Stimulated activated CD8-positive, alpha-beta memory T cell treated with anti-CD3 and anti-CD28 coated beads, Interleukin-12 subunit alpha, Interleukin-12 subunit beta, amount 100 ng/mL, for 1 hour (primary cell): ENCODE measurements around the gene MARCHF9.

ENCODE experiments used
- DNase-seq: peaks from one replicate; pipeline ENCODE4 v3.0.0-alpha.2; 2020; ENCODE audit warnings: low read depth

Gene MARCHF9

DNA sequence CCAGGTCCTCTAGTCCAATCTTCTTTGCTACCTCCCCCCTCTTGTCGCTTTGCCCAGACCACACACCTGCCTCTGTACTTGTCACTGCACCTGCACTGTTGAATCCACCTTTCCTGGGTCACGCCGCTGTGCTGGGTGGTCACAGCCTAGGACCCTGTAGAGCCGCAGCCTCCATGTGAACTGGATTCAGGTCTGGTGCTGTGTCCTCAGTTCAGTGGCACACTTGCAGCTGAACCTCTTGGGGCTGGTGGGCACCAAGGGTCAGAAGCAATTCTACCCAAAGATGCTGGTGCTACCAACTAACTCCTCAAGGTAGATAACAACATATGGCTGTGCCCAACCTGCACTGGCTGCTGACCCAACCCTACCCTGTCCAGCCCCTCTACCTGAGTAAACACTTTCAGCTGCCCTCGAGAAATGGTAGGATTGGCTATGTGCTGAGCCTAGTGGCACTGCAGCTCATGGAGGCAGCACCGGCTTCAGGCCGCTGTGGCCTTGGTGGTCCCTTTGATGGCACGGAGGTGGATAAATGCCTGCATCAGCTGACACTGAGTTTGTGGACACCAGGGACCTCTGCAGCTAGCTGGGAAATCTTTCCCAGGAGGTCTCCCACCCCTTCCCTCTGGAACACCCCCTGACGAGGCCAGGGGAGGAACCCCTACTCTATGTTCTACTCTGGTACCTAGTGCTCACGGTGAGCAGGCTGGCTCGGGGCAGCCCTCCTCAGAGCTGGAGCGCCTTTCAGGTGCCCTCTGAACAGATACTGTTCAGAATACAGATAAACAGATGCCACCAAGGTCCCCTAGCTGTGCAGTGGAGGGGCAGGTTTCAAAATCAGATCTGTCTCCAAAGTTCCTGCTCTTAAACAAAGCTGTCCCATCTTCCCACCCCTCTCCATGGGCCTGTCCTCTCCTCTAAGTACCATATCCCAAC, 30.6 kb upstream of the MARCHF9 start:
- no peak for DNase-seq

DNA sequence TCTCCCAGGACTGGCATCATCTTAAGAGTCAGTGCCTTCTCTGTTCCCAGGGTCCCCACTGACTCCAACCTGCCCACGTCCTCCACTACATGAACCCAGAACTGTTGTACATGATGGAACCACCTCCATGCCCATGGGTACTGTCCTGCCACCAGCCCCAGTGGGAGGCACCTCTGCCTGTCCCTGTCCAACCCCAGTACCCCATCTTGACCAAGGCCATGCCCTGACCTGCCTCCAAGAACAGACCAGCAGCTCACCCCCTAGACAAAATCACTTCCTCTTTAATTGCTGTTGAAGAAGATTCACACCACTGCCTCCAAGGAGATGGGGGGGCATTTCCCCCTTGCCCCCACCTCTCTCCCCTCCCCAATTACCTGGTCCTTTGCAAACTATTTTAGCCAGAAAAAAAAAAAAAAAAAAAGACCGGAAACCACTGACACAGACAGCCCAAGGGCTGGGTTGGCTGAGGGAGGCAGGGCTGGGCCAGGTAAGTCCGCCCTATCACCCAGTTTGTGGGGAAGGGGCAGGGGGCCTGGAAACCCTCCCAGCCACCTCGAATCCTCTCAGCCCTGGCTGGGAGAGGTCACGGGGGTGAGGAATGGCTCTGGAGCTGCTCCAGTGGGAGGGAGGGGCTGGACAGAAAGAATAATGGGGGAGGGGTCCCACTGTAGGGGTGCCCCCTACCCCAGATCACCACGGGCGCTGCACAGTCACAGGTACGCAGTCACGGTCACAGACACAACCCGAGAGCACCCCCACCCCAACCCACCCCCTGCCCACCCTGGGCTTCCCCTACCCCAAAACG, 29.8 kb upstream of the MARCHF9 start:
- DNase-seq = no peak

DNA sequence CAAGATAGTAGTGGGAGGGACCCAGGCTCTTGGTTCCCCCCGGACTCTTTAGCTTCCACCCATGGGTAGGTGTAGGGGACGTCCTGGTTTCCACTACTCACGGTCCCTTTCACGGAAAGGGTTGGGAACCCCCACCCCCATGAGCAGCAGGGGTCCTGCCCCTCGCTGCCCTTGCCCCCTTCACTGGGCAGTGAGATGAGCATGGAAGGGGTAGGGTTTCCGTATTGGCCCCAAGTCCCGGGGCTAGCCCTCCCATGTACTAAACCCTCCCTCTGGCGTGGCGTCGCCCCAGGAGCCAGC, 29.1 kb upstream of the MARCHF9 start:
- DNase-seq = no peak

DNA sequence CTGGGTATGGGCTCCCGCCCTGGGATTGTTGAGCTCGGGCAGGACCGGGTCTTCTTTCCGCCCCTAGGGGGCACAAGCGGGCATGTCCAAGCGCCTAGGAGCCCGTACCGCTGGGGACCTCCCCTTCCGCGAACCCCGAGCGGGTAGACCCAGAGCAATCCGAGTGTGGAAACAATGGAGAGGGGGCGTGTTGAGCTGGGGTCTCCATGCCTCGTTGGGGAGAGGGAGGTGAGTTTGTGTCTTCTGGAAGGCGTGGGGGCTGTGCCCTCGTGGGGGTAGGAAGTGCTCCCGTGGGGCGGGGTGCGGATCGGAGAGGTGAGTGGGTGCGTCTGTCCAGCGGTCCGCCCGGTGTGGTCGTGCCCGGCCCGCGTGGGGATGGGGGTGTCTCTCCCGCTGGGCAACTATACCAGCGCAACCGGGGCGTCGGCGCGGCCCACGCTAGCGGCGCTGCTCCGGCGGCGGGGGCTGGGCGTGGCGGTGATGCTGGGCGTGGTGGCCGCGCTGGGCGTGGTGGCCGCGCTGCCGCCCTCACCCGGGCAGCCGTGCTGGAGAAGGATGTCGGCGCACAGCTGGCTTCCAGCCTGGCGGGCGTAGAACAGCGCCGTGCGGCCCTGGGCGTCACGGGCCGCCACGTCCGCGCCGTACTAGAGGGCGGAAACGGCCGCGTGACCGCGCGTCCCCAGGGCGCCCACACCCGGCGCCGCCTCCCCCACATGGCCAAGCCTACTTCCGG, 28.6 kb upstream of the MARCHF9 start:
- no peak for DNase-seq

DNA sequence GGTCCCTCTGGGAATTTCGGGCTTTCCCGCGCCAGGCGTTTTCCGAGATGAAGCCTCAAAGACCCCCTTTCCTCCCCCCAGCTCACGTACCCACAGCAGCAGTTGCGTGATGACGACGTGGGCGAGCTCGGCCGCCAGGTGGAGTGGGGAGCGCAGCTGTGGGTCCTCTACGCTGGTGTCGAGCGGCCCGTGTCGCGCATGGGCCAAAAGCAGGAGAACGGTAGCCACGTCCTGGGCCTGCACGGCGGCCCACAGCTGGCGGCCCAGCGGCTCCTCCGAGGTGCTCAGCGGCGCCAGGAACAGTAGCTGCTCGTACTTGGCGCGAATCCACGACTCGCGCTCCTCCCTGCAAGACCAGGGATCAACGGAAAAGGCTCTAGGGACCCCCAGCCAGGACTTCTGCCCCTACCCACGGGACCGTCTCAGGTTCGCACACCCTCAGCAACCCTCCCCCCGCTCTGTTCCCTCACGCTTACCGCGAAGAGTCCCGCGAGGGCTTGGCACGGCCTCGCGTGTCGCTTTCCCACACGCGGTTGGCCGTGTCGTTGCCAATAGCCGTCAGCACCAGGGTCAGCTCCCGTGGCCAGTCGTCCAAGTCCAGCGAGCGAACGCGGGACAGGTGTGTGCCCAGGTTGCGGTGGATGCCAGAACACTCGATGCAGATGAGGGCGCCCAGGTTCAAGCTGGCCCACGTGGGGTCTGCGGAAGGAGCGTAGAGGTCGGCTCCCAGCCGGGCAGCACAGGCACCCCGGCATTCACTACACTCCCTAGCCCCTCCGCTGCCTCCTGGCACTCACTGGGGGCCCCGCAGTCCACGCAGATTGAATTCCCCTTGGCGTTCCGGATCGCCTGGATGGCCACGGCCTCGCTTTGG, 27.8 kb upstream of the MARCHF9 start:
- DNase-seq = no peak

DNA sequence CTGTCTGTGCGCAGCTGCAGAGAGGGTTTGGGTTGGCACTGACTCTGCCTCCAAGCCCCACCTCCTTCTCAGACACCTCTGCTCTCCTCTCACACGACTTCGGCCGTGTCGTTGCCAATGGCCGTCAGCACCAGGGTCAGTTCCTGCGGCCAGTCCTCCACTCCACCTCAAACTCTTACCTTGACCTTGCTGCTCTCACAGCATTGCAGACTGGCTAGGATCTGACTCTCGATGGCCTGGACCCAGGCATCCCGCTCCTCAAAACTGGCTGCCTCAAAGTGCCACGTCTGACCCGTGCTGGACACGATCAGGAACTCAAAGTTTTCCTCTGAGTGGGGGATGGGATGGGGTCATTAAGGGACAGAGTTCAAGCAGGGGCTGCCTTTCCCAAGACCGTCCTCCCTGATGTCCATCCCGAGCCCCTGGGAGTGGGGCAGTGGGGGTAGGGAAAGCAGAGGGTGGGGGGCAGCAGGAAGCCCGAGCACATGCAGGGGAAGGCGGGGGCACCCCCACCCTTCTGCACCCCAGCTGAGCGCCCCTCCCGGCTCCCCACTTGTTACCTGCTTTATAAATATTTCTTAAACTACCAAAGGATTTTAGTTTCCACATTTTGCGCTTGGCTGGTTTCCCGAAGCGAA, 27.0 kb upstream of the MARCHF9 start:
- no peak for DNase-seq

DNA sequence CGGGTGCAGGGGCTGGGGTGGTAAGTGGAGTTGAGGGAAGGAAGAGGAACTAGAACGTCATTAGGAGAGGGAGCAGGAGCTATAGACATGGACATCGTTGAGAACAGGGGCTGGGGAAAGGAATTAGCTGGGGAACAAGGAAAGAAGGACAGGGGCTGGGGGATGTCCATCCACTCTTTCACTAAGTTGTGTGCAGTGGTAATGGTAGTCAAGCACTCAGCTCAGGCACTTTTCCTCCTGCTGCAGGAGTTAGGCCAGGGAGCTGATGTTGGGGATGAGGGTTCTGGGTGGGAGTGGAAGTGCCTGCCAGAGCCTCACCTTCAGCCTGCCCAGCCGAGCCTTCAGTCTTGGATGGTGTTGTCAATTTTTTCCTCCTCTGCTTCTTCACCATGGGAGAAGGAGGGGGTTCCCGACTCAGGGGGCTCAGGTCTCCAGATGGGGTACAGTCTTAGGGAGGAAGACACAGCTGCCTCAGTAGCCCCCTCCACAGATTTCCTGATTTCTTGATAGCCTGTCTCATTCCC, 25.5 kb upstream of the MARCHF9 start:
- DNase-seq = no peak

DNA sequence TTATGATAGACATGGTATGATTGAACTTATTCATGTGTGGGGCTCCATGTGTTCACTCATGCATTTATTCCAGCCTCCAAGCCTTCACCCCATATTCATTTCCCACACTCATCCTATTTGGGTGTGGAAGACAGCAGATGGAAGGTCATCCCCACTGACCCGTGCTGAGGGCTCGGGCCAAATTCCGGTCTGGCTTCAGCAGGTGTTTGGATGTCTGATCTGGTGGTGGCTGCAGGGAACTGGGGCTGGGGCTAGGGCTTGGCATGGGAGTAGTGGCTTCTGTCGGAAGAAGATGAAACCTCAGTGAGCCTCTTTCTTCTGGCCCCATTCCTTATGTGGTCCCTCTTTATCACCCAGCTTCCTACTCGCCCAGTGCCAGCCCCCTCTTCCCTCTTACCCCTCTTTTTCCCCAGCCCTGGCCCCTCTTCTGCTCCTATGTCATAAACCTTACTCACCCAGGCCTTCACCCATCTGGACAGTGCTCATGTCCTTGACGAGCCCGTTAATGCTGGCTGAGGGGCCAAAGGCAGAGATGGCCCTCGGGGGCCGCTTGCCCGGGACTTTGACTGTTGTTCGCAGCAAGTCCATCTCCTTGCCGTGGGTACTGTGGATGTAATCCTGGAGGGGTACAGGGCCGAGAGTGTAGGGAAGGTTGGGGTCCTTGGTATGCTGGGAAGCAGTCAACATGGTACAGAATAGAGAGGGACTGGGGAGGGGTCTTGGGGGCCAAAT, 24.4 kb upstream of the MARCHF9 start:
- no peak for DNase-seq

DNA sequence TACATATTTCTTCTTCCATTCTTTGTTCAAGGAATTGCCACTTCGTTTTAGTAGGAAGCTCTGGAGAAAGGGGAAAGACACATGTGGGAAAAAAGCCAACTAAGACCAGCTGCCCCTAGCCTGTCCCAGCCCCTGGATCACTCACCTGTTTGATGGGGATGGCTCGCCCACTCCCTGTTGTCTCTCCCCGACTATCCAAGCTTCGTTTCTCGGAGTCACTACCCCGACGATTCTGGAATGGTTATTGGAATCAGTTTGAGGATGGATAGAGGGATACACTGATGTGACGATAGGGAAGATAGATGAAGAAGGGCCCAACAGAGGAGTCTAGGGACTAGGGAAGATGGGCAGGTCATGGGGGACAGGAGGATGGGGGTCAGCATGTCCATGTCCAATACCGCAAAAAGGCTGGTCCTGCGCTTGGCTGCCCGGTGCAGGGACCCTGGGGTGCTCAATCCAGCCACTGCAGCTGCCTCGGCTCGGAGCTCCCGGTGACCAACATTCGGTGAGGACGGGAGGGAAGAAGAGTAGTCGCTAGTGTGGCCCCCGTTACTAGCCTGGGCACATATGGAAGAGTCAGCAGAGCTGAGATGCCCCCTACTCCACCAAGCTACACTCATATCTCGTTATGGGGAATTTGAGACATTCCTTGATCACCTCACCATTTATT, 23.4 kb upstream of the MARCHF9 start:
- DNase-seq = no peak

DNA sequence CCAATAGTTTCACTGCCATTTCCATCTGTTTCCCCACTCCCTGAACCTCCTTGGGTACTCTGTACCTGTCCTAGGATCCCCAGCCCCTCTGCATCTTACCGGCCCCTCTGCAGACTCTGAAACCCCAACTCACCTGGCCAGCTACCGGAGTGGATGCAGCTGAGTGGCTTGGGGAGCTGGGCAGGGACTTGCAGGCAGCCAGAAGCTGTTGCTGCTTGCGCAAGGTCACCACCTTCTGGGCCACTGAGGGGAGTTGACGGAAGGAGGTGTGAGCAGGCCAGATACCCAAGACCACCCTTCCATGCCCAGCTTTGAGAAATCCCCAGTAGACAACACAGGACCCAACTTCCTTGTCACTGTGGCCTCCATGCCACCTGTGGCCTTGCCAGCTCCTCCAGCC, 22.6 kb upstream of the MARCHF9 start:
- no peak for DNase-seq

DNA sequence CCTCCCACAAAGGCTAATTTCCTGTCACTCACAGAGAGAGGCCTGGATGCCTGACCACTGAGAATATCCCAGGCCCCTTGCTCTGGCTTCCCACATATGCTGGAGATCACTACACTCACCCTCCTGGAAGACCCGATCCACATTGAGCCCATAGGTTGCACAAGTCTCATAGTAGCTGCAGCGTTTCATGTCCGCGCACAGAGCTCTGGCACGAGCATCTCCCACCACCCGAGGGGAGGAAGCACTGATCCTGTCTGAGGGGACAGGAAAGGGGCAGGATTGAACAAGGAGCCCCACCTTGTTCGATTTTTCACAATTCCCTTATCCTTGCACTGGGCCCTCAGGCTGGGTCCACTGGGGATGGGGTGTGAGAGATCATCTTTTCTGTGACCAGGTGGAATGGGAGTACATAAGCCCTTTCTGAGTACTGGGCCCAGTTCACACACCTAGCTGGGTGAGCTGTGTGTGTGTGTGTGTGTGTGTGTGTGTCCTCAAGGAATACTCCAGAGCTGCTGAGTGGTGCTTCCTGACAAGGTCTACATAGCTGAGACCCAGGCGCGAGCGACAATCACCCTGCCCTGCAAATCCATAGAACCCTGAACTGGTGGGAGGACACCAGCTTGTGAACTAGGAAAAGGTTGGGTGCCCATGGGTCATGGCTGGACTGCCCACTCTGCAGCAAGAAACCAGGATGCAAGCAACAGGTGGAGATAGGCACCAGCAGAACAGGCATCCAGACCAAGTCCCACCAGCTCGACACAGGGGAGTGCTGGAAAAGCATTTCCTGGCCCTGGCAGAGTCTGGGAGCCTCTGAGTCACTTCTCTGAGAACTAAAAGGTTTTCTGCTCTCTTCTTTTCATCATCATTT, 21.9 kb upstream of the MARCHF9 start:
- no peak for DNase-seq

DNA sequence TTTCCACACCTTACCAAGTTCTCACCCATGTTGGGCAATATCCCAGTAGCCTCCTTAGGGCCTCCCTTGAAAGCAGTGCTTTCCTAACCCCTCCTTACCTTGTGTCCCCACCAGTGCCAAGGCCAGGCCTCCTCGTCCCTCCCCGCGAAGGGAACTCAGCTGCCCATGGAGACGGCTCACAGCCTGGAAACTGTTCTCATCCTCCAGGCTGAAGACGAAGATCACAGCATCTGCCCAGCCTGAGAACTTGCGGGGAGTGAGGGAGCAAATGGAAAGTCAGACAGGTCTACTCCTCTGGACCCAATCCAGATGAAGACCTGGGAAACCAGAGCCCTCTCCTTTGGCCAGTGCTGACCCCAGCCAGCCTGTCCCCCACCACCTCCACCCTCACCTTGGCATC, 21.0 kb upstream of the MARCHF9 start:
- DNase-seq = no peak

DNA sequence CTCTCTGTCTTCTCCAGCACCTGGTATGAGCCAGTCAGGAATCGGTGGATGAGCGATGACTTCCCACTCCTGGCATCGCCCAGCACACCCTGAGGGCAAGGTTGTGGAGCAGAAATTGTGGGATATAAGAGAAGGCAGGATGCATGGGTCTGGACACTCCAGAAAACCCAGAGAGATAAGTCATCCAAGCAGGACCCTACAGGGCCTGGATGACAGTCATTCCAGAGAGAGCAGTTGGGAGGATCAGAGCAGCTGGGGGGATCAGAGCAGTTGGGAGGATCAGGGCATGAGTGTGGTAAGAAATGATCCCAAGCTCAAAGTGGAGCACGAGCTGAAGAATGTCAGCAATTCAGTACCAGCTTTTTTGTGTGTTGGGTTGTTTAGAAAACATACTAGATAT, 20.3 kb upstream of the MARCHF9 start:
- DNase-seq = no peak

DNA sequence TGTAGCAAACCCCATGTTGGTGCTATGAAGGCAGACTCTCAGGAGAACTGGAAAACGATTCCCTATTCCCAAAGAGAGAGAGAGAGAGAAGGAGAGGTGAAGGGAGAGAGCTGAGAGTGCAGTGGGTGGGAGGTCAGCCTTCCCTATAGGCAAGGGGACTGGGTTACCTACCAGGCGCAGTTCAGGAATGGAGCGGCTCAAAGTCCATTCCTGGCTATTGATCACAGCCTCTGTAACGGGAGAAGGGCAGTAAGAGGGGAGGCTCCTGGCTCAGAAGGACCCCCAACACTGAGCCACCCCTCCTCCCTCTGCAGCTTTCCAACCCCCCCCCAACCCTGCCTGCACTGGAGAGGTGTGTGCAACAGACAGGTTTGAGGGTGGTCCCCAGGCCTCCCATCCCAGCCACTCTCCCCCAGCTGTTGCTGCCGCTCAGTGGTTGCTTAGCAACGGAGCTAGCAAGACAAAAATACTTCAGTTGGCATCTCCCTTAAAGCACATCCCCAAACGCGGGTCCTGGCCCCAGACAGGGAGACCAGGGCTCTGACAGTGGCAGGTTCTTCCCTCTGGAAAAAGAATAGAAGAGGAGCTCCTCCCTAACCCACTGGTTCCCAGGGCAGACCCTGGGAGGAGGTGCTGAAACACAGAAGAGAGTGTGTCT, 19.6 kb upstream of the MARCHF9 start:
- DNase-seq = no peak

DNA sequence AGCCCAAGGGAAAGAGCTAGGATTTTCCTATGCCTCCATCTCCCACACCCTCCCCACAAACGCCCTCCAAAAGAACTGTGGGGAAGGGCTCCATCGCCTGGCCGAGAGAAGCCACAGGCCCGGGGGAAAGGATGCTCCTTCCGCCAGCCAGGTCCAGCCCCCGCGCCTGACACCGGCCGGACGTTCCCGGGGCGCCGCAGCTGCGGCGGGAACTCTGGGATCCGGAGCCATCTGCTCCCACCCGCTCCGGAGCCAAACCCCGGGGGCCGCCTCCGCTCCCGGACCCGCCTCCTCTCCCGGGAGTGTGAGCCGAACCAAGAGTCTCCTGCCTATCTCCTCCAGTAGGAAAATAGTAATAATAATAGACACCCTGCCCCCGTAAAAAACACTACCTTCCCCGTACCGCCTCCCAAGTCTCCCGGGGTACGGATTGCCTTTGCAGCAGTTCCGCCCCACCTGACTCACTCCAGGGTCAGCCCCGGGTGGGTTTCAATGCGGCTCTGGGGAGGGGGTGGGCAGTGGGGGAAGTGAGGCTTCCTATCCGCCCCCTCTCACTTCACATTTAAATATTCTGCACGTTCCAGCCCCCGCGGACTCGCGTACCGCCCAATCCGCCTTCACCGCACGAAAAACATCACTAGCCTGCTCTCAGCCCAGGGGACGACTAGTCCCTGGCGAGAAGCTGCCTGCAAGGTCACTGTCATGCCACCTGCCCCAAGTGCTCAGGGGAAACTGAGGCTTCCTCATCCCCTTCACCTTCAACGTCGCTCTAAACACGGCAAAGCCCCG, 18.8 kb upstream of the MARCHF9 start:
- DNase-seq = no peak

DNA sequence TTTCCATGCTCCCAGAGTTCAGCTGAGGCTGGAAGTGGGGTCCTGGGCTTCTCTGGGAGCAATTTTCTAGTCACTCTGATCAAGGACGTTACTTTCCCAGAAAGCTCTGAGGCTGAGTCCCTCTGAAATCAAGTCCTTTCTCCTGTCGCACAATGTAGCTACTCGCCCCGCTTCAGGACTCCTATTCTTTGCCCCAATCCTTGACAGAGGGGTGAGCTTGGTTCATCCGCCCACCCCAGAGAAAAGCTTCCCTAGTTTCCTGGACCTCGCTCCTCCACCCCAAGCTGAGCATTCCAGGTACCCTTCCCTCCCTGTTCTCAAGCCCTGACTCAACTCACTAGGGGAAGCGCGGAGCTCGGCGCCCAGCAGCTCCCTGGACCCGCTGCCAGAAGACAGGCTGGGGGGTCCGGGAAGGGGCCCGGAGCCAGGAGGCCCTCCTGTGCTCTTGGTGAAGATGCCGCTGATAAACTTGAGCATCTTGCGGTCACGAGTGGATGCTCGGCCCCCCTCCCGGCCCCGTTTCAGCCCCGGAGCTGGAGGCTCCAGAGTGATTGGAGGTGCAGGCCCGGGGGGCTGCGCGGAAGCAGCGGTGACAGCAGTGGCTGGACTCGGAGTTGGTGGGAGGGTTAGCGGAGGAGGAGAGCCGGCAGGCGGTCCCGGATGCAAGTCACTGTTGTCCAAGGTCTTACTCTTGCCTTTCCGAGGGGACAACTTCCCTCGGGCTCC, 18.0 kb upstream of the MARCHF9 start:
- DNase-seq = no peak
